HG02943 (cell line): ENCODE results near the gene TDRD12.

Experiments used
- ATAC-seq: cut with Tn5 transposase; IDR thresholded peaks from one replicate; pipeline ENCODE4 v1.9.1; 2021; ENCODE audit warnings: mild to moderate bottlenecking, low read depth, moderate library complexity; ENCODE audit not compliant: unreplicated experiment

The TDRD12 gene

DNA sequence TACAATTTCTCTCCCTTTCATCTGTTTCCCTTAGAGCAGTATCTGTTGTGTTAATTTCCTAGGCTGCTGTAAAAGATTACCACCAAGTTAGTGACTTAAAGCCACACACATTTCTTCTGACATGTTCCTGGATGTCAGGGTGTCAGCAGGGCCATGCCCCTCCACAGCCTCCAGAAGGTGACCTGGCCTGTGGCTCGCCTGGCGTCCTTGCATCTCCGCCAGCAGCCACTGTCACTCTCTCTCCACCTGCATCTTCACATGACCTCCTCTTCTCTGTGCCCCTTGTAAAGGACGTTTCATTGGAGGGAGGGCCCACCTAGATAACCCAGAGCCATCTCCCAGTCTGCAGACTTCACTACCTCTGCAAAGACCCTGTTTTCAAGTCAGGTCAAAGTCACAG lies 88.7 kb downstream of the TDRD12 start:
- no peak for ATAC-seq

DNA sequence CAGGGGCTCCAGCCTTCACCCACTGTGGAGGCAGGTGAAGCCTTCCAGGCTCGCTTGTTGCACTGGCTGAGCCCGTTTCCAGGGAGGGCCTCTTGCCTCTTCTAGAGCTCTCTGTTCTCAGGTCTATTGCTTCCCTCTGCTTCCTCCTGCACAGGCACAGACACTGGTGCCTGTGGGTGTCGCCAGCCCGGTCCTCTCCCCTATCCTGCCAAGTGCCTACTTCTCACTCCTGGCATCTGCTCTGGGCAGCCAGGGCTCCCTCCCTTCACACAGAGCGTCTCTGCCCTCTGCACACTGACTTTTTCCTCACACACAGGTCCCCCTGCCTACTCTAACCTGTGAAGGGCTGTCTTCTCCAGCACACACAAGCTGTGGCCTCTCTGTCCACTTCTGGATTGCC lies 89.7 kb downstream of the TDRD12 start:
- ATAC-seq, result no peak

DNA sequence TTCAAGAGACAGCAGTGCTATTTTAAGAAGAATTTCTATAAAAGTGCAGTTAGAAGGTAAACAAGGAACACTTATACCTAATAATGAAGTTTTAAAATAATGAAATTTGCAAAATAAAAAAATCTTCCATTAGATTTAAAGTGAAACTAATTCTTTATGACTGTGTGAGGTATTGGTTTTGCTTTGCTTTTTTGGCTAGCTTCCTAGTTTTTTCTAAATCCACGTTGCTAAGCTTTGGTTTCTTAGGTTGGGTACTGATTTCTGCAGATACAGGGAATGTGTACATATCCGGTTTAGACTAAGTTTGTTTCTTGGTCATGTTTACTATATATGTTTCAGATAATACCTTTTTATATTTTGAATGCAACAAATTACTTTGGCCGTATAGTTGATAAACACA lies 90.2 kb downstream of the TDRD12 start:
- no peak for ATAC-seq

DNA sequence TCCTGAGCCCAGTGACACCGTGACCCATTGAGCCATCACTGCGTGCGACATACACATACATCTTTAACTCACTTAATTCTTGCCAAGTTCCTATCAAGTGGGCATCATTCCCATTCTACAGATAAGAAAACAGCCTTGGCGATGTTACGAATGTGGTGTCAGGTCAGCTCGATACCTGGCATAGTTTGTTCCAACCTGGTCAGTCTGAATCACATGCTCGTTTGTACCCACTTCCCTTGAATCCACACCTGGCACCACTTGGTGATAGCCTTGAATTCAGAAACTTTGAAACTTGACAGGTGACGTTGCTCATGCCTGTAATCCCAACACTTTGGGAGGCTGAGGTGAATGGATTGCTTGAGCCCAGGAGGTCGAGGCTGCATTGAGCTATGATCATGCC lies 90.9 kb downstream of the TDRD12 start:
- no peak for ATAC-seq

DNA sequence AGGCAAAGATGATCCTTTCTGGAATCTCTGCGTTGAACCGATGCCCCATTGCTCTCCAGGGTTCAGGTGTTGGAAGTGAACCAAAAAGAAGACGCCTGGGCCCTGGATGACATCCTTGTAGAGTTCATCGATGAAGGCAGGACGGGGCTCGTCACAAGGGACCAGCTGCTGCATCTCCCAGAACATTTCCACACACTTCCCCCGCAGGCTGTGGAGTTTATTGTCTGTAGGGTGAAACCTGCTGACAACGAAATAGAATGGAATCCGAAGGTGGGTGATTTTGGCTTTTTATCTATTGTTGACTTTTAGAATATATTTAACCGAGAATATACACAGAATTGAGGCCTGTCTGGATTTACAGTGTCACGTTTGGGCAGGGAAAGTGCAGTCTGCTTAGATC lies 91.6 kb downstream of the TDRD12 start:
- ATAC-seq, result no peak

DNA sequence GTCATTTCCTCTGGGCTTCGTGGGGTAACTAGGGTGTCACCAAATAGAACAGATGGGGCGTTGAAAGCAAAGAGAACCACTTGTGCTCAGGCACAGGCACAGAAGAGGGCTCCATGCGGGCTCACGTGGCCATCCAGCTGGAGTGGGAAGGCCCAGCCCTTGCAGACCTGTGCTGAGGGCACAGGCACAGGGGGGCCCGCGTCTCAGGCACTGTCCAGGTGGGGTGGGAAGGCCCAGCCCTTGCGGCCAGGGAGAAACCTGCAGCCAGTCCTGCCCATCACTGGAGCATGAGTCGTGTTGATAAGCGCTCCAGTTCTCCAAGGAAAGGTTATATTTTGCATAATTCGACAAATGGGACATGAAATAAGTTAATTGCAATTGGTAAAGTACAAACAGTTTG lies 92.5 kb downstream of the TDRD12 start:
- no peak for ATAC-seq

DNA sequence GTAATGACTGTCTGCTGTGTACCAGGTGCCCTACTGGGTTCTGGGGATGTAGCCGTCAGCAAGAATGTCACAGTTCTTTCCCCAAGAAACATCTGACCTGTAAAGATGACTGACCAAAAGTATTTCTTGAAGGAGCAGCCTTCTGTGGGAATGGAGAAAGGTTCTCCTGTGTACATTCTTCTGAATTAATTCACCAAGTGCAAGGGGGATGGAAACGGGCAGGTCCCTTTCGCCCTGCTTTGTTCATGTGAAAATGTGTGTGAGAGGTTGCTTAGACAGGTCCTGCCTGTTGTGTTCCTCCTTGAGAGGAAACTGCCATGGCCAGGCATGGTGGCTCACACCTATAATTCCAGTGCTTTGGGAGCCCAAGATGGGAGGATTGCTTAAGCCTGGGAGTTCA lies 93.0 kb downstream of the TDRD12 start:
- no peak for ATAC-seq

DNA sequence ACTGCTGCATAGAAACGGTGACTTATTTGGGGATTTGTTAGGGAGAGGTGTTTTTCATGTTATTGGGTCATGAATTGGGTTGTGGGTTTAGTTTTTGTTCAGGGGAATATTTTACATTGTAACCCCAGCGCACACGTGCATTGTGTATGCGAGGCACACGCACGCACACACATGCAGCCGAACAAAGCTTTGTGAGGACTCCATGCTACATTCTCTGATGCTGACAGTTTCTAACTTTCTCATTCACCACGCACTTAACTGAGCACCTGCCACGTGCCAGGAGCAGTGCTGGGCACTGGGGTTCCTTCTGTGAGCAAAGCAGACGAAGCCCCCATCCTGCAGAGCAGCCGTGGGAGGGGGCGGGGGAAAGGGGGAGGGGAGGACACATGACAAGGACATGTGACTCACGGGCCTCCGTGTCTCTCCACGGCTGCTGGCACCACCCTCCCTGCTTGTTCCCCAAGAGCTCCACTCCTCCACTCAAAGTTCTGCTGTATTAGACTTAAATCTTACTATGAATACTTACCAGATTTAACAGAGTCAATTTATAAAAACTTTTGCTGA lies 94.4 kb downstream of the TDRD12 start:
- no peak for ATAC-seq

DNA sequence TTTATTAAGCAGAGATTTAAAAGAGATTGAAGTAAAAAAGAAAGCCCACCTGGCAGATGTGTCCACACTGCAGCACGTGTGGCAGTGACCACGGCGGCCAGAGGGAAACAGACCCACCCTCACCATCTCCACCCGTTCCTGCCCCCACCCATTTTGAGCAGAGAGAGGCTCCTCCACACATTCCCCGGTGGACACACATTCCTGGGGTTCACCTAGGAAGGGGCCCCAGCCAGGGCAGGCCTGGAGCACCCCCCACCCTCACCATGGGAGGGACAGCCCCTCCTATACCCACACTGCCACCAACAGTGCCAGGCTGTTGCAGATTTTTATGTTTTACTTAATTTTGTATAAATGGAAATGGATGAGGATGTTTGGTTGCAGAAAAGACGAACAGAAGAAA lies 95.1 kb downstream of the TDRD12 start:
- ATAC-seq, result no peak

DNA sequence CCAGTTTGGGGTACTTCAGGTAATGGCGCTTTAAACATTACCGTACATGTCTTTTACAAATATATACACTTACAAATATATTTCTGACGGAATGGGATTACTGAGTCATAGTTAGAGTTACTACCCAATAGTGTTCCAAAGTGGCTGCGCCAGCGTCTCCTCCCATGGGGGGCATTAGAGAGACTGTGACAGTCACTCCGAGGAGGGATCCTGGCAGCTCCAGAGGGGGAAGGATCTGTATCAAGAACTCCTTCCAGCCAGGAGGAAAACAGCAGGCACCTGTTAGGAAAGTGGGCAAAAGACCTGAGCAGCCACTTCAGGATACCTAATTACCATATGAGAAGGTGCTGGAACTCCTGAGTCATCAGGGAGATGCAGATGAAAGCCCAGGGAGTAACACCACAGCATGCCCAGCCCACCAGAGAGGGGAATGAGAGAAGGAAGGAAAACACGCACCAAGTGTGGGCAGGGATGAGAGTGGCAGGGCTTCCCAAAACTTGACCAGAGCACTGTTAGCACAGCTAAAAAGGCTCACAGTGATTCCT lies 97.1 kb downstream of the TDRD12 start:
- no peak for ATAC-seq

DNA sequence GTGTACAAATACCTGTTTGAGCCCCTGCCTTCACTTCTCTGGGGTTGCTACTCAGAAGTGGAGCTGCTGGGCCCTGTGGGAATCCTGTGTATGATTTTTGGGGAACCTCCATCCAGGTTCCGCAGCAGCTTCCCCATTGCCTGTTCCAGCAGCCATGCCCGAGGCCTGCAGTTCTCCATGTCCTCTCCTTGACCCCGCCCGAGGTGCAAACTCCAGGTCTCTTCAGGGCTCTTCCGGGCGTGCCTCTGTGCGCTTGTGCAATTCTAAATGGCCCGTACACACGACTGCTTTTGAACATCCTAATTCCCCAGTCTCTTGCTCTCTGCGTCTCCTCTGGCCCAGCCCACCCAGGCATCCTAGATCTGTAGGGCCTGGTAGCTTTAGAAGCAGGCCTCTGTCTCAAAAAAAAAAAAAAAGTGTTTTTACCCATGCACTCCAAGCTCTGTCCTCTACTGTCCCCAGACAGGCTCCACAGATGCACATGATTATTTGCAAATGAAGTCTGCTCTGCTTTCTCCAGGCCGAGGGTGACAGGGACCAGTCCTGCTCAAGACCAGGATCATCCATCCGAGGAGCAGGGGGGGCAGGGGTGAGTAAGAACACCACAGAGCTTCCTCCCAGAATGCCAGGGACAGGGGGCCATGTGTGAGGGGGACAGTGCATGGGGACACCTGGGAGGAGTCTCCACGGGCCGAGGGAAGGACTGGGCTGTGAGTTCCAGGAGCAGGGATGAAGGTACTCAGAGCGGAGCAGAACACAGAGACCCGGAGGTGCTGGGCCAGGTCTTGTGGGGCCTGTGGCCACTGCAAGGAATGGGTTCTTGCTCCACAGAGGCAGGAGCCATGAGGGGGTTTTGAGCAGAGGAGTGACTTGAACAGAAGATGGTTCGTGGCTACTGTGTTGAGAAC lies 98.3 kb downstream of the TDRD12 start:
- no peak for ATAC-seq

DNA sequence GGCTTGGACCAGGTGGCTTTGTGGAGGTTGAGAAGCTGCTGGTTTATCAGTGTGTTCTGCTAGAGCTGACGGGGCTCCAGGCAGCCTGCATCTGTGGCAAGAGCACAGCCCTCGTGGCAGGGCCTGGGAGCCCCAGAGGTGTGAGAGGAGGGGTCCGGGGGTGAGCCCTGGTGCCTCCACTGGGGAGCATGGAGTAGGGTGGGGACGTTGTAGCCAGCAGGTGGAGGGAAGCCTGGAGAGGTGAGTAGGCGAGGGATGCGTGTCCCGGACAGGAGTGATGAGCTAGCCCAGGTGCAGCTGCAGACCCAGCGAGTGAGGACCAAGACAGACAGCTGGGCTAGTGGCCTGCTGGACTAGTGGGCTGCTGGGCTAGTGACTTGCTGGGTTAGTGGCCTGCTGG lies 99.0 kb downstream of the TDRD12 start:
- no peak for ATAC-seq

DNA sequence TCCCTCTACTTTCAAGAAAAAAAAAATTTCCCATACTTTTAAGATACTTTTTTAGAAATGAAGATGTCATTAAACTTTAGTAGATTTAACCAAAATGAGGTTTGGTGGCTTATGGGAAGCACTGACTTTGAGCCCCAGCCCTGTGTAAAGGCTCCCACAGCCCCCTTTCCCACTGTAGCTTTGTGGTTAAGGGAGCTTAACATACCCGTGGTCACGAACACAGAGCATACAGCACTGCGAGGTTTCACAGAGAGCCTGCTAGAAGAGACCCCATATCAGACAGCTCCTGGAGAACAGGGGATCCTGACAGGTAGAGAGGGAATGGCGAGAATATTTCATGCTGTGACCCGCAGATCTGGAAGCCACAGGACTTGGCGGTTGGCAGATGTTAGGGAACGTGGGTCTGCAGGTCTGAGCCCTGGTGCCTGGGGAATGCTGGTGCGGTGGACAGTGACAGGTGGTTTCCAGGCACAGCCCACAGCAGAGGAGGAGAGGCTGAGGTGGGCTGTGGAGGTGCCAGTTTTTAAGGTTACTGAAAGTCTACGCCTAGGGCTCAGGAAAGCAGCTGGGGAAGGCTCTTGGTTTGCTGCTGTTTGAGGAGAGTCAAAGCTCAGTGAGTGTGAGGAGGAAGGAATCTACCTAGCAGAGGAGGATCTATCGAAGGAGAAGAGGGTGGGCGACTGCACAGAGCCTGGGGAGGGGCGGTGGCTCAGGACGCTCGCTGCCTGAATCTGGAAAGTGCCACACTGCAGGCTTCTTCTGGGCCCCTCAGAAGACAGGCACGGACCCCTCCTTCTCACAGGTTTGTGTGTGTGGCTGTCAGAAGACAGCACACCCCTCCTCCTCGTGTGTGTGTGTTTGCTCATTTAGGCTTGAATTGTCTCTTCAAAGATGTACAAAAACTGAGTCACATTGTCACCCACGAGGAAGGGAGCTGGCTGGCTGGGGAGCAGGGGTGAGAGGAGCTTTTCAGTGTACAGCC lies 100.1 kb downstream of the TDRD12 start:
- ATAC-seq, result no peak

DNA sequence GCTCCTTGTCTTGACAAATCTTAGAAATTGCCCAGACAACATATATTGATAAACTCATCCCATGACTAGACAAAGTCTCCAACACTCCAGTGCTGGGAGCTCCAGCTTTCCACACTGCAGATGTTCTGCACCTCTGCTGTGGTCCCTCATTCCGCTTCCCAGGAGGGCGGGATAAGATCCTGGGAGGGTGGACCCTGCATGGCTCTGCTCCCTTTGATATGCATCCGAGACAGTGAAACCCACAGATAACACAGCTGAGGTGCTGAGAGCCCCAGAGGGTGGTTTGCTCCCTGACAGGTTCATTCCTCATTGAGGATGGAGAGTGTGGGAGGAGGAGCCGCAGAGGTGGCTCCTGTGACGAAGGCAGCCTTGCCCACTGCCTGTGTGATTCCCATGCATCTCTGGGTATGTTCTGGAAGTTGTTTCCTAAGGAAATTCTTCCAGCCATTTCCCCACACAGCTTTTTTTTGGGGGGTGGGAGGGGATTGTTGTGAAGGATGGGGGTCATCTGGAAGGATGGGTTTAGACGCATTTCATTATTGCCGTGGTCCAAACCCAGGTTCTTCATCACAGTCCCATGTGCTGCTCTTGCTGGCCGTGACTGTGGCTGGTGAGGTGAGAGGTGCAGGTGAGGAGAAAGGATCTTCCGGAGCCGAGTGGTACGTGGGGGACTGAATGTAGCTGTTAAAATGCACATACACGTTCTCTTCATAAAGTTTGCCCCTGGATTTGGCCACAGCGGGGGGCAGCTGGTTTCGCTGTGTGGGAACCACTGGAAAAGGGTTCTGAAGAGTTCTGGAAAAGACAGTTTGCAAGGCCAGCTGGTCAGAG lies 103.6 kb downstream of the TDRD12 start:
- no peak for ATAC-seq

DNA sequence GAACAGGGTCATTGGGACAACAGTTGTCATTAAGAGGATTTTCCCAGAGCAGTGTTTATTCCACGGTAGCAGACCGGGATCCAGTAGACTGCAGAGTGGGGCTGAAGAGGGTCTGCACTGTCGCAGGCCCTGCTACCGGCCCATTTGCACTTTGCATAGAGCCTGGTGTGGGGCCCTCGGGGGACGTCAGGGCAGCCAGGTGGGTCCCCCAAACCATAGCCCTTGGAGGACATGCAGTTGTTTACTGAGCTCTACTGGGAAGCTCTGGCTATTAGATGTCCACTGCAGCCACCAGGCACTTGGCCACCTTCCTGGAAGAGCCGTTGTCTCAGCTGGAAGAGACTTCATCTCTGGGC lies 104.2 kb downstream of the TDRD12 start:
- no peak for ATAC-seq

DNA sequence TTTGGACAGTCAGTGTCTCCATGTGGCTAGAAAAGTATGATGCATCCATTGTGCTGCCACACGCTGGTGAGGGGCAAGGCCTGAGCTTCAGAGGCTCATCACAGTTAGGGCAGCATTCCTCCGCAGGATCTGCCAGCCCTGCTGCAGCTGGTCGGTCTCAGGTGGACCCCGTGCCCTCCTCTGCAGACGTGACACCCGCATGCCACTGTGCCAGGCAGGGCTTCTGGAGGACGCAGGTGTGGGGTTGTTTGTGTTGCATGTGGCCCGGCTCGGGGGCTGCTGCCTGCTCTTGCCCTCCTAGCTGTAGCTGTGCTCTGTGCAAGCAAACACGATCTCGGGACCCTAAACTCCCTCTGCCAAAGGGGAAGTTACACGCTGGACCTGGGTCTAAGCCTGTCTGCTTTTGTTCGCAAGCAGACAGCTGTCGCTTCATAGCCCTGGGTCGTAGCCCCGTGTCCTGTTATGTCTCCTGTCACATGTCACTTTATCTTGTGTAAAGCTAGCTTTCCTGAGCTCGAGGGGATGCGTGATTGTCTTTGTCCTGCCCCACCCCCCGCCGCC lies 104.7 kb downstream of the TDRD12 start:
- ATAC-seq, result no peak

DNA sequence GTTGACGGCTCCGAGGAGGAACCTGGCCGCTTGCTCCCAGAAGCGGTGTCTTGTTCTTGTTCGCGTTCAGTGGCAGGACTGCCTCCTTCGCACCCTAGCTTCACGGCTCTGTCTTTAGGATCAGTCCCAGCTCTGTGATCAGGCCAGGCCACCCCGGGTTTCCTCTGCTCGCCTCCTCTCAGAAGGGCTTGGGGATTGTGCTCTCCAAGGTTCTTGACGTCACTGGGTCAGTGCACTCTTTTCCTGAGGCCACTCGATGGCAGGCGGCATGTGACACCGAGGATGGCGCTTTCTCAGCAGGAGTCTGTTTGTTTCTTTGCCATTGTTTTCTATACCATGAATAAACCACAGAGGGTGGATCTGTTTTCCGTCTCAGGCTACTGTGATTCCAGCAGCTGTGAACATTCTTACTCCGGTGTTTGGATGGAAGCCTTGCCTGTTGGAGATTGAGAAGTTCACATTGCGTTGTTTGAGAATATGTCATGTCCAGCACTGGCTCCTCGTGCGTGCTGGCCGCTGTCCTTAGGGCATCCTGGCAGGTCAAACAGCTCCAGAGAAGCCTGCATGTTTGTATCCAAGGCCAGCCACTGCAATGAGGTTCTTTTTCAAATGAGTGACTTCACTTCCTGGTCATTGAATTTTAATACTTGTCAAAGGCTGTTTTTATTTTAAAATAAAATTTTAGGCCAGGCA lies 105.5 kb downstream of the TDRD12 start:
- no peak for ATAC-seq

DNA sequence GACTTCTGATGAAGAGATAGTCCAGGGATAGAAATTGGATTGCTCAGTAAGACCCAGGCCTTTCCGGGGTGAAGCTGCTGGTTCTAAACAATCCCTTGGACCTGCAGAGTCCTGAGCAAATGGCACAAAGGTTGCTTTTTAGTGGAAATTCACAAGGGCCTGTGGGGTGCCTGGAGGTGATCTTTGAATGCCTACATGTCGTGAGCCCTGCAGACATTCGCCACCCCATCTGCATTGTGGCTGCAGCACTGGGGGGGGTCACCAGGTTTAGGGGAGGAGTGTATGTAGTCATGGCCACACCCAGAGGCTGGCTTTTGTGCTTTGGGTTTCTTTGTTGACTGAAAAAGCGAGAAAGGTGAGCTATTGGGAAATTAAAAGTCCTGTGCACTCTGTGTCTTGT lies 108.6 kb downstream of the TDRD12 start:
- no peak for ATAC-seq

DNA sequence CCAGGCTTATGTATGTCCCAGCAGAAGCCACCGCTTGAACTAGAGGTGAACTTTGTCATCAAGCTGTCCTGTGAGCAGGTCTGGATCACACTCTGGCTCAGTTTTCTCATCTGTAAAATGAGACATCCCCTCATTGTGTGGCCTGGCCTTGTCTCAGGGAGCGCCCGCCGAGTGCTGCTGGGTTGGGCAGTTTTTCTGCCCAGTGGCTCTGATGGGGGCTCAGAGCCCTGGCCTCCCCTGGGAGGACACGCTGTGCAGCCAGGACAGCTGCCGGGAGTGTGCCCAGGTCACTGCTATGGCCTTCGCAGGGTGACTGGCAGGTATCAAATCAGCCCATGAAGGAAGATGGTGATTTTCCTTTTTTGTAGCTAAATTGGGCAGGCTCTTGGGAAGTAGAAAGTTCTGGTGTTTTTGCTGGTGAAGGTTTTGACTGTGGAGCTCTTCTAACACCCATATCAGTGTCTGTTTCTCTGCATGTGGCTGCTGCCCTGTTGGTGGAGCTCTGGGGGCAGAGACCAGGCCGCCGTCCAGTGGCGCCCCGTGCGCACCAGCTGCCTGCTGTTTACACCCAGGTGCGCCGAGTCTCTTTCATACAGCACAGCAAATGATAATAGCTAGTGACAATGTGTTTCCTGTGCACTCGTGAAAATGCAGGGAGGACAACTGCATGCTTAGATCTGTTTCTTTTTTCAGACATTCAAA lies 109.2 kb downstream of the TDRD12 start:
- ATAC-seq, result no peak
